Ishikawa (cell line): ENCODE results near the gene NSMCE4A.

ENCODE experiments used
- CEBPB ChIP-seq: IDR thresholded peaks from 2 replicates; pipeline ENCODE4 v1.6.1; 2012
- CREB1 ChIP-seq: IDR thresholded peaks from 2 replicates; pipeline ENCODE4 v1.6.1; 2012; ENCODE audit warnings: low read depth
- EGR1 ChIP-seq: IDR thresholded peaks from 2 replicates; pipeline ENCODE4 v1.6.1; 2012
- EP300 ChIP-seq: IDR thresholded peaks from 2 replicates; pipeline ENCODE4 v1.6.1; 2012; ENCODE audit warnings: borderline replicate concordance
- FOXM1 ChIP-seq: IDR thresholded peaks from 2 replicates; pipeline ENCODE4 v1.6.1; 2012; ENCODE audit warnings: low read depth, borderline replicate concordance
- MAX ChIP-seq: IDR thresholded peaks from 2 replicates; pipeline ENCODE4 v1.6.1; 2012
- NFIC ChIP-seq: IDR thresholded peaks from 2 replicates; pipeline ENCODE4 v1.6.1; 2012
- RAD21 ChIP-seq: IDR thresholded peaks from 2 replicates; pipeline ENCODE4 v1.6.1; 2012; ENCODE audit warnings: low read depth
- REST ChIP-seq: IDR thresholded peaks from 2 replicates; pipeline ENCODE4 v1.6.1; 2012; ENCODE audit warnings: low read depth, mild to moderate bottlenecking
- TAF1 ChIP-seq: IDR thresholded peaks from 2 replicates; pipeline ENCODE4 v1.6.1; 2012; ENCODE audit warnings: low read depth, mild to moderate bottlenecking
- TCF12 ChIP-seq: IDR thresholded peaks from 2 replicates; pipeline ENCODE4 v1.6.1; 2012; ENCODE audit warnings: low read depth
- TEAD4 ChIP-seq: IDR thresholded peaks from 2 replicates; pipeline ENCODE4 v1.6.1; 2012
- USF1 ChIP-seq: IDR thresholded peaks from 2 replicates; pipeline ENCODE4 v1.6.1; 2012
- YY1 ChIP-seq: IDR thresholded peaks from 2 replicates; pipeline ENCODE4 v1.6.1; 2012; ENCODE audit warnings: low read depth
- ZBTB7A ChIP-seq: IDR thresholded peaks from 2 replicates; pipeline ENCODE4 v1.6.1; 2012; ENCODE audit warnings: low read depth

NSMCE4A gene

DNA sequence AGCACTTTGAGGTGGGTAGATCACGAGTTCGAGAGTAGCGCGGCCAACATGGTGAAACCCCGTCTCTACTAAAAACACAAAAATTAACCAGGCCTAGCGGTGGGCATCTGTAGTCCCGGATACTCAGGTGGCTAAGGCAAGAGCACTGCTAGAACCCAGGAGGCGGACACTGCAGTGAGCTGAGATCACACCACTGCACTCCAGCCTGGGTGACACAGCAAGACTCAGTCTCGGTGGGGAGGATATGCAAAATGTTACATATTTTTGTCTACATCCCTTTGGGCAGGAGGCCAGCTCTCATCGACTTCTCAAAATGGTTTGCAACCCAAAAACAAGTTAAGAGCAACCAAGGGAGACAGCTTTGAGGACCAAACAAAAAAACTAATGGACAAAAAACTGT is 55.4 kb downstream of the NSMCE4A start:
- no peak for TF ChIP-seq RAD21
- no peak for TF ChIP-seq USF1
- no peak for TF ChIP-seq TCF12
- TF ChIP-seq FOXM1: no peak
- no peak for TF ChIP-seq MAX
- no peak for TF ChIP-seq CREB1
- TF ChIP-seq REST: no peak
- TF ChIP-seq EP300: no peak
- TF ChIP-seq ZBTB7A: no peak
- TF ChIP-seq TEAD4: no peak
- no peak for TF ChIP-seq YY1
- TF ChIP-seq EGR1: no peak
- TF ChIP-seq CEBPB: no peak
- no peak for TF ChIP-seq NFIC
- TF ChIP-seq TAF1: no peak

- TF ChIP-seq TEAD4 (no peak), EGR1 (no peak), CEBPB (no peak), CREB1 (no peak), MAX (no peak), YY1 (no peak), REST (no peak), RAD21 (no peak), TCF12 (no peak), ZBTB7A (no peak), NFIC (no peak)
Measured at GRCh38 chr10:121914661-121915060, 60.4 kb downstream of the NSMCE4A start.

DNA sequence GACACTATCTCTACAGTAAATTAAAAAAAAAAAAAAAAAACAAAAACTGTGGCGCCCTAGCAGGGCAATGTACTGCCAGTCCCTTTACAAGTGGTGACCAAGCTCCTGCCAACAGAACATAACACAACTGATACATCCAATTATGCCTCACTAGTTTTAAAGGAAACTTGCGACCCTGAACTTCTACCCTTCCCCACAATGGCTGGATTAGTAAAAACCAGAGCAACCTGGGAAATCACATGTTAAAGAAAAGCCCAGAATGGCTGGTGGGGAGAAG is 63.7 kb downstream of the NSMCE4A start:
- TF ChIP-seq TCF12 (no peak), FOXM1 (no peak), EGR1 (no peak), RAD21 (no peak), ZBTB7A (no peak), REST (no peak), MAX (no peak), CEBPB (no peak), NFIC (no peak), YY1 (no peak), TEAD4 (no peak), CREB1 (no peak), USF1 (no peak), EP300 (no peak), TAF1 (no peak)

- TF ChIP-seq CREB1: no peak
- no peak for TF ChIP-seq EP300
- TF ChIP-seq TCF12: no peak
- TF ChIP-seq YY1: no peak
- no peak for TF ChIP-seq ZBTB7A
- no peak for TF ChIP-seq USF1
Measured at GRCh38 chr10:121910673-121911420, 64.2 kb downstream of the NSMCE4A start.
